Lower leg skin (tissue), 3 donors: ENCODE data around the gene FAM13B.

ENCODE experiments used
- CTCF ChIP-seq, 3 donors: fragments of 450-650 bp; IDR thresholded peaks; one replicate each; pipeline ENCODE4 v1.5.1; 2016; ENCODE audit warnings: antibody characterized with exemption in 3 of 3, mild to moderate bottlenecking in 3 of 3, moderate library complexity in 2 of 3
- POLR2A ChIP-seq, 2 donors: fragments of 450-650 bp; IDR thresholded peaks; one replicate each; pipeline ENCODE4 v1.6.1; 2016 to 2017; ENCODE audit warnings: antibody characterized with exemption in 2 of 2, mild to moderate bottlenecking in 1 of 2, moderate library complexity in 1 of 2

GRCh38 chr5:138051441-138052296 is 18.8 kb upstream of the FAM13B start:
- TF ChIP-seq CTCF (IDR thresholded peaks at IDR 0.05) (no peak), POLR2A (IDR thresholded peaks at IDR 0.05) (no peak)
